ENCODE measurements around the gene PAX6. TPM values are rescaled to one million over a fixed set of nuclear protein-coding genes. Genes with fewer than 3 reads are reported as not detected.

PAX6 gene
- total RNA-seq, 1 donor from 2014 or later: 2.7 TPM

- peaks cover 32% of the 10 kb centered on the region for H3K4me1 Mint-ChIP-seq (ENCODE audit: unreplicated experiment)
- DNase-seq (ENCODE audit: low spot score): no peak
- peaks cover 44% of the 10 kb centered on the region for H3K27me3 Mint-ChIP-seq (ENCODE audit: unreplicated experiment)
- TF ChIP-seq CTCF (IDR thresholded peaks at IDR 0.05; ENCODE audit: unreplicated experiment): no peak
- H3K4me3 Mint-ChIP-seq (ENCODE audit: unreplicated experiment): peak overlapping the region; percentile 62
- H3K27ac Mint-ChIP-seq (ENCODE audit: unreplicated experiment): no peak overlapping the region
- H3K36me3 Mint-ChIP-seq (ENCODE audit: low read depth, unreplicated experiment): no peaks in the 10 kb centered on the region
- no peaks in the 10 kb centered on the region for H3K9me3 Mint-ChIP-seq (ENCODE audit: unreplicated experiment)
These were observed 13.7 kb downstream of the PAX6 start for GRCh38 chr11:31797190-31798056.

GRCh38 chr11:31796499-31797189 lies 14.5 kb downstream of the PAX6 start:
- H3K27me3 Mint-ChIP-seq (ENCODE audit: unreplicated experiment): peaks cover 43% of the 10 kb centered on the region
- H3K36me3 Mint-ChIP-seq (ENCODE audit: low read depth, unreplicated experiment): no peaks in the 10 kb centered on the region
- H3K9me3 Mint-ChIP-seq (ENCODE audit: unreplicated experiment): no peaks in the 10 kb centered on the region
- no peak for DNase-seq (ENCODE audit: low spot score)
- H3K4me1 Mint-ChIP-seq (ENCODE audit: unreplicated experiment): peaks cover 29% of the 10 kb centered on the region
- no peak for TF ChIP-seq CTCF (IDR thresholded peaks at IDR 0.05; ENCODE audit: unreplicated experiment)
- H3K27ac Mint-ChIP-seq (ENCODE audit: unreplicated experiment): no peak overlapping the region
- H3K4me3 Mint-ChIP-seq (ENCODE audit: unreplicated experiment): peak overlapping the region; percentile 19

GRCh38 chr11:31795706-31796498 lies 15.2 kb downstream of the PAX6 start:
- Mint-ChIP-seq H3K9me3 (ENCODE audit: unreplicated experiment) (no peaks in the 10 kb centered on the region), H3K4me3 (ENCODE audit: unreplicated experiment) (no peak overlapping the region), H3K27me3 (ENCODE audit: unreplicated experiment) (peaks cover 36% of the 10 kb centered on the region), H3K4me1 (ENCODE audit: unreplicated experiment) (peaks cover 29% of the 10 kb centered on the region), H3K27ac (ENCODE audit: unreplicated experiment) (no peak overlapping the region), H3K36me3 (ENCODE audit: low read depth, unreplicated experiment) (no peaks in the 10 kb centered on the region)
- DNase-seq (ENCODE audit: low spot score): no peak
- TF ChIP-seq CTCF (IDR thresholded peaks at IDR 0.05; ENCODE audit: unreplicated experiment): no peak

GRCh38 chr11:31794548-31794947 lies 16.6 kb downstream of the PAX6 start:
- DNase-seq (ENCODE audit: low spot score): no peak
- no peak overlapping the region for H3K27ac Mint-ChIP-seq (ENCODE audit: unreplicated experiment)
- H3K4me1 Mint-ChIP-seq (ENCODE audit: unreplicated experiment): peaks cover 21% of the 10 kb centered on the region
- no peaks in the 10 kb centered on the region for H3K9me3 Mint-ChIP-seq (ENCODE audit: unreplicated experiment)
- H3K27me3 Mint-ChIP-seq (ENCODE audit: unreplicated experiment): peaks cover 26% of the 10 kb centered on the region
- no peak overlapping the region for H3K4me3 Mint-ChIP-seq (ENCODE audit: unreplicated experiment)
- no peak for TF ChIP-seq CTCF (IDR thresholded peaks at IDR 0.05; ENCODE audit: unreplicated experiment)
- H3K36me3 Mint-ChIP-seq (ENCODE audit: low read depth, unreplicated experiment): no peaks in the 10 kb centered on the region

Data from endothelial cell (in vitro differentiated cells).